Activated naive CD4-positive, alpha-beta T cell treated with anti-CD3 and anti-CD28 coated beads for 36 hours (primary cell): ENCODE measurements around the gene EVL. TPM values are rescaled to one million over a fixed set of nuclear protein-coding genes. Genes with fewer than 3 reads are reported as not detected.

Experiments
- CTCF ChIA-PET: fragments of 350-600 bp; sonication (Branson Sonifier 250); formaldehyde crosslinking; loops from one replicate; lab custom pipeline; 2021; ENCODE audit warnings: antibody characterized with exemption; lab: Charles Lee
- DNase-seq: peaks from one replicate; pipeline ENCODE4 v3.0.0-alpha.2; 2020
- H3K27ac Mint-ChIP-seq: one replicate; pipeline ENCODE4 v1.8.0; 2021; ENCODE audit warnings: mild to moderate bottlenecking, mixed read lengths
- H3K27me3 Mint-ChIP-seq: one replicate; pipeline ENCODE4 v1.8.0; 2021; ENCODE audit warnings: low read depth, mixed read lengths
- H3K36me3 Mint-ChIP-seq: one replicate; pipeline ENCODE4 v1.8.0; 2021; ENCODE audit warnings: low read depth, mixed read lengths
- H3K4me1 Mint-ChIP-seq: one replicate; pipeline ENCODE4 v1.8.0; 2021; ENCODE audit warnings: low read depth, mixed read lengths
- H3K4me3 Mint-ChIP-seq: one replicate; pipeline ENCODE4 v1.8.0; 2021; ENCODE audit warnings: mild to moderate bottlenecking, moderate library complexity, mixed read lengths
- H3K9me3 Mint-ChIP-seq: one replicate; pipeline ENCODE4 v1.8.0; 2021; ENCODE audit warnings: mixed read lengths
- intact Hi-C: fragments of 100-400 bp; cut with micrococcal nuclease; formaldehyde crosslinking; loops from one replicate; pipeline ENCODE4 v1.15.1; 2023
- total RNA-seq, 2 experiments: library from RNA; stranded (reverse); gene quantifications; one replicate each; pipeline ENCODE4 v1.2.3, GENCODE V29; 2021

Gene EVL
- total RNA-seq, 2 experiments from 2014 or later, result 173 to 175 TPM

DNA sequence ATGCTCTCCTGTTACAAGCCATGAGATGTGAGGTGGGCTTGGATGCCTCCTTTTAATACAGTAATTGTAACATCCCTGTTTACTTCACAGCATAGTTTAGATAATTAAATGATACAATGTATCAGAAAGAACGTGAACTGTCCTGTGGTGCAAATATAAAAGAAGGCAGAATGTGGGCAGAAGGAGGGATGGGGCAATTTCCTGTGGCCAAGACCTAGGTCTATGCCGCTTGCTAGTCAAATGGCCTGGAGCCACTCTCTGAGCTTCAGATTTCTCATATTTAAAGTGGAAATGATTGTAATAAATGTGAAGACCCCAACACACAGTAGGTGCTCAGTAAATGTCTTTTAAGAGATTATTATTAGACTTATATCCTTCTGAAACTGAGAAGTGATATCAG, 24.0 kb upstream of the EVL start:
- no peak for DNase-seq
- Mint-ChIP-seq H3K27me3 (no peaks in the 10 kb centered on the region), H3K9me3 (no peaks in the 10 kb centered on the region), H3K27ac (no peak overlapping the region), H3K4me3 (no peak overlapping the region), H3K36me3 (no peaks in the 10 kb centered on the region), H3K4me1 (no peaks in the 10 kb centered on the region)
- intact Hi-C loops, result no loop called here
- CTCF ChIA-PET, result interaction anchor here (1.2 kb wide), 1 partner anchor 12 kb away, joined by 3 read pairs; no protein-coding TSS in a partner anchor

DNA sequence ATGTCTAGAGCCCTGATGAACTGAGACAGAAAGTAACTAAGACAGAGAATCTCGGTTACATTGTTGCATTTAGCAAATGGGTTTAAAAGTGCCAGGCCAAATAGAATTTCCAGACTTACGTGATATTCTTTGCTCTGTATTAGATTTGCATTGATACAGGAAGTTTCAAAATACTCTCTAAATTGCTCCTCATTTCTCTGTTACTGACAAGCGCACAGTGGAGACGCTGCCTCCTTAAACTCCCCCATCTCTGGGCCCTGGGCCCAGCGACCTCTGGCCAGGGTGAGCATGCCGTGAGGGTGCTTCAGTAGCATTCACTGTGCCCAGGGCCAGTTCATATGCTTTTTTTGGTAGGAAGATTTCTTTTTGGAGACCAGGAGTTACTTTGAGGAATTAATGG, 22.9 kb upstream of the EVL start:
- H3K27ac Mint-ChIP-seq, result no peak overlapping the region
- CTCF ChIA-PET, result no interaction called here
- DNase-seq, result no peak
- H3K4me1 Mint-ChIP-seq, result no peaks in the 10 kb centered on the region
- H3K9me3 Mint-ChIP-seq, result no peaks in the 10 kb centered on the region
- no peaks in the 10 kb centered on the region for H3K27me3 Mint-ChIP-seq
- no peaks in the 10 kb centered on the region for H3K36me3 Mint-ChIP-seq
- no peak overlapping the region for H3K4me3 Mint-ChIP-seq
- intact Hi-C loops, result no loop called here

DNA sequence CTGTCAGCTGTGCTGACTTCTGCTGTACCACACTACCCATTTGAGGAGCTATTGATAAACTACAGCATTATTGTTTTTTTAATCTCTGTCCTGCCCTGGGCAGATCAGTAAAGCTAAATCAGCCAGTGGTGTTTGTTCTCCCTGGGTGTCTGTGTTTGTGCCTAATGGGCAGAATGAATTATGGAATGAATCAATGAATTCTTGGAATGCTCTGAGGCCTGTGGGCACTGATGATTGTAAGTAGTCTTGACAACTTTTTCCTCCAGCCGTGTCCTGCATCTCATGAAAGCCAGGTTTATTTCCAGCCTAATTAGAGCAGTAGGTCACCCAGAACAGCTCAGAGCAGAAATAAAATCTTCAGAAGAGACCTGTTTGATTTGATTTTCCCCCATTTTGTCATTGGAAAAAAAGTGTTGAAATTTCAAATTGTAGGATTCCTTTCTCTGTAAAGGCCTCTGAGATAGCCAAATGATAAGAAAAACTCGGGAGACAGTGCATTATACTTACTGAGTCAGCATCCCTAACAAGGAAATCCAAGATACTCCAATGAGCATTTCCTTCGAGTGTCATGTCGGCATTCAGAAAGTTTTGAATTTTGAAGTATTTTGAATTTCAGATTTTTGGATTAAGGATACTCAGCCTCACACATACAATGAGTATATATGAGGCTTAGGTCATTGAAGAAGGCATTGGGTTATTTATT, 19.4 kb upstream of the EVL start:
- H3K9me3 Mint-ChIP-seq, result no peaks in the 10 kb centered on the region
- no peak overlapping the region for H3K4me3 Mint-ChIP-seq
- H3K36me3 Mint-ChIP-seq, result no peaks in the 10 kb centered on the region
- H3K4me1 Mint-ChIP-seq, result peaks cover 16% of the 10 kb centered on the region
- H3K27me3 Mint-ChIP-seq, result no peaks in the 10 kb centered on the region
- DNase-seq, result no peak
- intact Hi-C loops, result no loop called here
- no peak overlapping the region for H3K27ac Mint-ChIP-seq
- CTCF ChIA-PET, result no interaction called here

GRCh38 chr14:100047600-100047999, 17.6 kb upstream of the EVL start:
- Mint-ChIP-seq H3K27me3 (no peaks in the 10 kb centered on the region), H3K4me1 (peaks cover 16% of the 10 kb centered on the region), H3K27ac (no peak overlapping the region), H3K9me3 (no peaks in the 10 kb centered on the region), H3K4me3 (no peak overlapping the region), H3K36me3 (no peaks in the 10 kb centered on the region)
- CTCF ChIA-PET, result interaction anchor here (0.7 kb wide), 2 partner anchors 9 to 102 kb away, joined by 3 read pairs; no protein-coding TSS in a partner anchor
- DNase-seq, result no peak
- intact Hi-C loops, result no loop called here

DNA sequence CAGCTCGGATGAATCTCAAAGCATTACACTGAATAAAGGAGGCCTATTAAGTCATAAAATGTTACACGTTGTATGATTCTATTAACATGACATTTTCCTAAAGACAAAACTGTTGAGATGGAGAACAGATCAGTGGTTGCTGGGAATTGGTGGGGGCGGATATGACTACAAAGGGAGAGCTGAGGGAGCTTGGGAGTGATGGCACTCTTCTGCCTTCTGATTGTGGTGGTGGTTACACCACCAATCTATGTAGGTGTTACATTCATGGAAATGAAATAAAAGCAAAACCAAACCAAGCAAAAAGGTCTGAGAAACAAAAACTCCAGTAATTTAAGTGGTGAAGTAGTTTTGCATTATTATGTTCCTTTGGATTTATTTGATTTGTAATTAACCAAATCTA, 16.4 kb upstream of the EVL start:
- H3K4me3 Mint-ChIP-seq, result no peak overlapping the region
- CTCF ChIA-PET, result interaction anchor here (1.1 to 1.5 kb wide), 2 partner anchors 13 to 19 kb away, joined by 3 to 5 read pairs; no protein-coding TSS in a partner anchor
- no peaks in the 10 kb centered on the region for H3K9me3 Mint-ChIP-seq
- peaks cover 16% of the 10 kb centered on the region for H3K4me1 Mint-ChIP-seq
- H3K27ac Mint-ChIP-seq, result peak overlapping the region; percentile 46
- no peaks in the 10 kb centered on the region for H3K36me3 Mint-ChIP-seq
- intact Hi-C loops, result no loop called here
- DNase-seq, result peak; percentile 66
- no peaks in the 10 kb centered on the region for H3K27me3 Mint-ChIP-seq

DNA sequence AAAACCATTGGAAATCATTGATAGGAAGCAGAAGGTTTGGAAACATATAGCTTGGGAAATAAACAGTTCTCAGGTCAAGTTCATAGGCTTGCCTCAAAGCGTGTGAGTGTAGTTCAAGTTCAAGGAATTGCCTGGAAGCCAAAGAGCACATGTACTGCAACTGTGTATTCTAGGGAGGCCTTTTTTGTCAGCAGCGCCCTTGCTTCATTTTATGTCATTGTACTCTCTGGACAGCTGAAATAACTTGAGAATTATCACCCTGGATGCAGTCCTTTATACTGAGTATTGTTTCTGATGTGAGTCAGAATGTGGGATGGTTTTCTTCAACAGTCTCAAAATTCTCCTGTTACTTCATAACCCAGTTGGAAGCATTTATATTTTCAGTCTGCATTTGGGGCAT, 16.0 kb upstream of the EVL start:
- H3K27ac Mint-ChIP-seq, result no peak overlapping the region
- H3K4me3 Mint-ChIP-seq, result no peak overlapping the region
- no peaks in the 10 kb centered on the region for H3K27me3 Mint-ChIP-seq
- H3K36me3 Mint-ChIP-seq, result no peaks in the 10 kb centered on the region
- H3K4me1 Mint-ChIP-seq, result peaks cover 16% of the 10 kb centered on the region
- H3K9me3 Mint-ChIP-seq, result no peaks in the 10 kb centered on the region
- no peak for DNase-seq
- CTCF ChIA-PET, result interaction anchor here (1.1 to 1.5 kb wide), 2 partner anchors 12 to 19 kb away, joined by 3 to 5 read pairs; no protein-coding TSS in a partner anchor
- intact Hi-C loops, result no loop called here

GRCh38 chr14:100051103-100051502, 14.1 kb upstream of the EVL start:
- Mint-ChIP-seq H3K27me3 (no peaks in the 10 kb centered on the region), H3K4me3 (no peak overlapping the region), H3K9me3 (no peaks in the 10 kb centered on the region), H3K4me1 (peaks cover 16% of the 10 kb centered on the region), H3K36me3 (no peaks in the 10 kb centered on the region), H3K27ac (no peak overlapping the region)
- intact Hi-C loops, result no loop called here
- DNase-seq, result no peak
- CTCF ChIA-PET, result interaction anchor here (0.8 kb wide), 1 partner anchor 55 kb away, joined by 3 read pairs; no protein-coding TSS in a partner anchor

- H3K9me3 Mint-ChIP-seq, result no peaks in the 10 kb centered on the region
- no peak for DNase-seq
- no peak overlapping the region for H3K27ac Mint-ChIP-seq
Observed at GRCh38 chr14:100051543-100051942, 13.7 kb upstream of the EVL start.

GRCh38 chr14:100052819-100053218, 12.4 kb upstream of the EVL start:
- H3K4me1 Mint-ChIP-seq, result peaks cover 28% of the 10 kb centered on the region
- CTCF ChIA-PET, result interaction anchor here (0.9 to 2.4 kb wide), 3 partner anchors 12 to 55 kb away, joined by 3 to 7 read pairs (median 3); no protein-coding TSS in a partner anchor
- H3K36me3 Mint-ChIP-seq, result no peaks in the 10 kb centered on the region
- intact Hi-C loops, result no loop called here
- no peak overlapping the region for H3K4me3 Mint-ChIP-seq
- no peak overlapping the region for H3K27ac Mint-ChIP-seq
- H3K27me3 Mint-ChIP-seq, result no peaks in the 10 kb centered on the region
- DNase-seq, result no peak
- no peaks in the 10 kb centered on the region for H3K9me3 Mint-ChIP-seq

More at GRCh38 chr14:100051543-100051942, 13.7 kb upstream of the EVL start:
- CTCF ChIA-PET, result interaction anchor here (0.8 kb wide), 1 partner anchor 55 kb away, joined by 3 read pairs; no protein-coding TSS in a partner anchor
- Mint-ChIP-seq H3K4me3 (no peak overlapping the region), H3K36me3 (no peaks in the 10 kb centered on the region), H3K27me3 (no peaks in the 10 kb centered on the region), H3K4me1 (peaks cover 18% of the 10 kb centered on the region)
- intact Hi-C loops, result no loop called here

DNA sequence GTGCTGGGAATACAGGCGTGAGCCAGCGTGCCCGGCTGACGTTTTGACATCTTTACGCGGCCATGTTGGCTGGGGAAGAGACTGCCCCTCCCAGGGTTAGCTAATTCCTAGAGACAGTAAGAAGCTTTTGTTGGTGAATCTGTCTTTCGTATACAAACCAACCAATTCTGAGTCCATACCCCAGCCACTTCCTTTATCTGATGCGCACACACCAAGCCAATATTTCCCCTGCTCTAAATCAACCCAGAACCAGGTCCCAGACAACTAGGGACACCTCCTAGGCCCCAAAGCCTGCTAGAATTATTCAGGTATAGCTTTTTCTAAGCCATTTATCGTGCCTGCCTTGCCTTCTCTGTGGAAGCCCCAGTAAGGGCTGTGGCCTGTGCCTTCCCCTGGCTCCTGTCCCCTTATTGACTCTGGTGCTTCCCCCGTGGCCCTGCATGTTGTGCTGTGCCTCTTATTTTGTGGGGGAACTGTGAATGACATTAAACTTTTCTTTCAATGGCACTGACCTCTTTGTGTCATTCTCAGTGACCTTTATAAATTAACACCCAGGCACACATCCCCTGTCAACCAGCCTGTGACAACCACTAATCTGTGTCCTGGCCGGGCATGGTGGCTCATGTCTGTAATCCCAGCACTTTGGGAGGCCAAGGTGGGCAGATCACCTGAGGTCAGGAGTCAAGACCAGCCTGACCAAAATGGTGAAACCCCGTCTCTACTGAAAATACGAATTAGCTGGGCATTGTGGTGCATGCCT, 10.7 kb upstream of the EVL start:
- no peak for DNase-seq
- intact Hi-C loops, result loop anchor here (5.0 kb wide), 1 partner anchor 103 kb away; the partner anchor contains the start of gene DEGS2
- CTCF ChIA-PET, result interaction anchor here (0.6 to 2.4 kb wide), 4 partner anchors 21 to 71 kb away, joined by 3 to 7 read pairs (median 3); no protein-coding TSS in a partner anchor
- H3K4me1 Mint-ChIP-seq, result peaks cover 33% of the 10 kb centered on the region
- no peaks in the 10 kb centered on the region for H3K27me3 Mint-ChIP-seq
- H3K27ac Mint-ChIP-seq, result no peak overlapping the region
- no peak overlapping the region for H3K4me3 Mint-ChIP-seq
- H3K36me3 Mint-ChIP-seq, result no peaks in the 10 kb centered on the region
- no peaks in the 10 kb centered on the region for H3K9me3 Mint-ChIP-seq

DNA sequence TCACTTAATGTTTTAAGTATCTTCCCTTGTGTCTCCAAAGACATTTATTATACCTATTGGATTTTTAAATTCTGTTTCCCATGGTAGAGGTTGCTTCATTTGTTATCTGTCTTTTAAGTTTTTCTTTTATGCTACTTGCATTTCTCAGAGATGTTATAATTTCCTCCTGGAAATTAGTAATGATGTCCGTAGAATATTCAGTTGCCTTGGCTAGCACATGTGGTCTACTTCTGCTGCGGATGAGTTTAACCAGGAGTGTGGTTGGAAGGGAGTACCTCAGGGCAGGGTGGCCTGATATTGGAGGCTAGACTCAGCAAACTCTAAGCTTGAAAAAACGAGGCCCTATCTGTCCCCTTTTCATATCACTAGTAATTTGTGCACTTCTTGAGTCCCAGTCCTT, 8.8 kb upstream of the EVL start:
- Mint-ChIP-seq H3K4me3 (no peak overlapping the region), H3K9me3 (no peaks in the 10 kb centered on the region), H3K27me3 (no peaks in the 10 kb centered on the region), H3K27ac (no peak overlapping the region), H3K36me3 (peaks cover 2% of the 10 kb centered on the region), H3K4me1 (peaks cover 46% of the 10 kb centered on the region)
- DNase-seq, result no peak
- CTCF ChIA-PET, result interaction anchor here (0.5 to 4.5 kb wide), 13 partner anchors 16 to 1655 kb away, joined by 3 to 34 read pairs (median 3); no protein-coding TSS in a partner anchor
- intact Hi-C loops, result loop anchor here (5.0 kb wide), 1 partner anchor 101 kb away; the partner anchor contains the start of gene DEGS2
